ENCODE data around the gene PDE6B. TPM values are rescaled to one million over a fixed set of nuclear protein-coding genes. Genes with fewer than 3 reads are reported as not detected.
"Not testable (repeated sequence)": the region's sequence is repeated elsewhere in the genome, so short reads cannot be mapped to it uniquely, and the experiment has no call there.

The PDE6B gene
- polyA plus RNA-seq, 1 experiment = 0.64 TPM

GRCh38 chr4:583820-584219, 41.6 kb upstream of the PDE6B start:
- no peak for DNase-seq (ENCODE audit: low read depth, low spot score)
- Histone ChIP-seq H3K4me3 (ENCODE audit: low read depth, low read length) (no peak overlapping the region), H3K27ac (ENCODE audit: low read depth, low read length) (no peak overlapping the region), H3K9me3 (ENCODE audit: control insufficient read depth, insufficient read depth, low read length) (peaks cover 10% of the 10 kb centered on the region), H3K27me3 (ENCODE audit: control insufficient read depth, insufficient read depth, low read length) (peaks cover 16% of the 10 kb centered on the region)
- CTCF ChIA-PET = no interaction called here
- POLR2A ChIA-PET = interaction anchor here (0.6 kb wide), 1 partner anchor 455 kb away, joined by 5 read pairs; no protein-coding TSS in a partner anchor
- no peak for TF ChIP-seq CTCF (IDR thresholded peaks at IDR 0.05; ENCODE audit: low read depth, low read length)

- no peak overlapping the region for H3K4me3 ChIP-seq (ENCODE audit: low read depth, low read length)
- POLR2A ChIA-PET = no interaction called here
- no peak overlapping the region for H3K27ac ChIP-seq (ENCODE audit: low read depth, low read length)
- TF ChIP-seq CTCF (IDR thresholded peaks at IDR 0.05; ENCODE audit: low read depth, low read length) = no peak
- no peaks in the 10 kb centered on the region for H3K27me3 ChIP-seq (ENCODE audit: control insufficient read depth, insufficient read depth, low read length)
- peaks cover 23% of the 10 kb centered on the region for H3K9me3 ChIP-seq (ENCODE audit: control insufficient read depth, insufficient read depth, low read length)
- CTCF ChIA-PET = no interaction called here
- no peak for DNase-seq (ENCODE audit: low read depth, low spot score)
Observed at GRCh38 chr4:587671-588350, 37.6 kb upstream of the PDE6B start.

- no peak overlapping the region for H3K27ac ChIP-seq (ENCODE audit: low read depth, low read length)
- ChIA-PET POLR2A (no interaction called here), CTCF (no interaction called here)
- no peak overlapping the region for H3K4me3 ChIP-seq (ENCODE audit: low read depth, low read length)
- no peak for DNase-seq (ENCODE audit: low read depth, low spot score)
- TF ChIP-seq CTCF (IDR thresholded peaks at IDR 0.05; ENCODE audit: low read depth, low read length) = no peak
- peaks cover 23% of the 10 kb centered on the region for H3K9me3 ChIP-seq (ENCODE audit: control insufficient read depth, insufficient read depth, low read length)
- no peaks in the 10 kb centered on the region for H3K27me3 ChIP-seq (ENCODE audit: control insufficient read depth, insufficient read depth, low read length)
Observed at GRCh38 chr4:588351-588849, 37.0 kb upstream of the PDE6B start.

GRCh38 chr4:589219-589963, 36.0 kb upstream of the PDE6B start:
- DNase-seq (ENCODE audit: low read depth, low spot score) = no peak
- peaks cover 23% of the 10 kb centered on the region for H3K9me3 ChIP-seq (ENCODE audit: control insufficient read depth, insufficient read depth, low read length)
- no peak for TF ChIP-seq CTCF (IDR thresholded peaks at IDR 0.05; ENCODE audit: low read depth, low read length)
- ChIA-PET POLR2A (no interaction called here), CTCF (no interaction called here)
- H3K4me3 ChIP-seq (ENCODE audit: low read depth, low read length) = no peak overlapping the region
- H3K27ac ChIP-seq (ENCODE audit: low read depth, low read length) = no peak overlapping the region
- no peaks in the 10 kb centered on the region for H3K27me3 ChIP-seq (ENCODE audit: control insufficient read depth, insufficient read depth, low read length)

GRCh38 chr4:590313-590841, 35.0 kb upstream of the PDE6B start:
- Histone ChIP-seq H3K4me3 (ENCODE audit: low read depth, low read length) (no peak overlapping the region), H3K9me3 (ENCODE audit: control insufficient read depth, insufficient read depth, low read length) (peaks cover 23% of the 10 kb centered on the region), H3K27ac (ENCODE audit: low read depth, low read length) (no peak overlapping the region), H3K27me3 (ENCODE audit: control insufficient read depth, insufficient read depth, low read length) (no peaks in the 10 kb centered on the region)
- no peak for TF ChIP-seq CTCF (IDR thresholded peaks at IDR 0.05; ENCODE audit: low read depth, low read length)
- ChIA-PET POLR2A (no interaction called here), CTCF (no interaction called here)
- DNase-seq (ENCODE audit: low read depth, low spot score) = no peak

- H3K4me3 ChIP-seq (ENCODE audit: low read depth, low read length); POLR2A ChIA-PET; DNase-seq (ENCODE audit: low read depth, low spot score); H3K27me3 ChIP-seq (ENCODE audit: control insufficient read depth, insufficient read depth, low read length); H3K27ac ChIP-seq (ENCODE audit: low read depth, low read length); CTCF ChIA-PET: not testable (repeated sequence)
- peaks cover 23% of the 10 kb centered on the region for H3K9me3 ChIP-seq (ENCODE audit: control insufficient read depth, insufficient read depth, low read length)
Observed at GRCh38 chr4:592178-592577, 33.2 kb upstream of the PDE6B start.

Measured in AG04450 (cell line).